NB4 (cell line): ENCODE measurements around the gene ZSWIM3.
"Not testable (repeated sequence)": the region's sequence is repeated elsewhere in the genome, so short reads cannot be mapped to it uniquely, and the experiment has no call there.

Experiments used
- DNase-seq: peaks from one replicate; pipeline ENCODE4 v3.0.0; 2010; ENCODE audit warnings: low read depth
- H3K4me3 ChIP-seq: one replicate; pipeline ENCODE4 v1.5.1; 2011; ENCODE audit warnings: mild to moderate bottlenecking, low read depth, low read length, moderate library complexity
- MYC ChIP-seq: IDR thresholded peaks from 2 replicates; pipeline ENCODE4 v1.6.1; 2011; ENCODE audit warnings: low read depth, low read length
- POLR2A ChIP-seq: IDR thresholded peaks from 2 replicates; pipeline ENCODE4 v1.6.1; 2011; ENCODE audit warnings: mild to moderate bottlenecking; ENCODE audit not compliant: insufficient read length; ENCODE audit errors: extremely low read depth
- TF ChIP-seq, protein P1 (sequence below): IDR thresholded peaks from 2 replicates; pipeline ENCODE4 v1.6.1; 2011; ENCODE audit warnings: low read depth, low read length
- TF ChIP-seq, protein P2 (sequence below): IDR thresholded peaks from one replicate; pipeline ENCODE4 v1.5.1; 2012; ENCODE audit warnings: low read depth, low read length

ZSWIM3 gene

DNA sequence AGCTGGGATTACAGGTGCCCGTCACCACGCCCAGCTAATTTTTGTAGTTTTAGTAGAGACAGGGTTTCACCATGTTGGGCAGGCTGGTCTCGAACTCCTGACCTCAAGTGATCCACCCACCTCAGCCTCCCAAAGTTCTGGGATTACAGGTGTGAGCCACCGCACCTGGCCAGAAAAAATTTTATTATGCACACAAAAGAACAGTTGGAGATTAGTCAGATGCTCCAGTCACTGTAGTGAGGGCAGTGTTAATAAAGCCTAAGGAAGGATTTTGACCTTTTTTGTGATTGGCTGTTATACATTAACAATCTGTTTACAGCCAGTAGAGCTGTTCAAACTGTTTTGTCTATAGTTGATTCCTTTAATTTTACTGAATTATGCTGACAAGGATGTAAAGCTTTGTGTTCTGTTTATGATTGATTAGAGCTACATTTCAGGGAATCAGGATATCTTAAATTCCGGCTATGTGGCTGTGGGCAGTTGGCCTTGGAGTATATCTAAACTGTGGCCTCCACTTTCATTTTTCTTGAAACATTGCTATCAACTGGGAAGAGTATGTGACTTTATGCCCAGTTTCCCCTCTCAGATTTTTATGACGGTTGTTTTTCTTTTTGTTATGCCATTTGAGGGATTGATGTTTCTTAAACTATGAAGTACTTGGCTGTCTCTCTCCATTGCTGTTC lies 9.9 kb downstream of the ZSWIM3 start:
- TF ChIP-seq POLR2A (no peak), MYC (no peak)
- TF ChIP-seq, protein P1, sequence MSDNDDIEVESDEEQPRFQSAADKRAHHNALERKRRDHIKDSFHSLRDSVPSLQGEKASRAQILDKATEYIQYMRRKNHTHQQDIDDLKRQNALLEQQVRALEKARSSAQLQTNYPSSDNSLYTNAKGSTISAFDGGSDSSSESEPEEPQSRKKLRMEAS, result no peak
- TF ChIP-seq, protein P2, sequence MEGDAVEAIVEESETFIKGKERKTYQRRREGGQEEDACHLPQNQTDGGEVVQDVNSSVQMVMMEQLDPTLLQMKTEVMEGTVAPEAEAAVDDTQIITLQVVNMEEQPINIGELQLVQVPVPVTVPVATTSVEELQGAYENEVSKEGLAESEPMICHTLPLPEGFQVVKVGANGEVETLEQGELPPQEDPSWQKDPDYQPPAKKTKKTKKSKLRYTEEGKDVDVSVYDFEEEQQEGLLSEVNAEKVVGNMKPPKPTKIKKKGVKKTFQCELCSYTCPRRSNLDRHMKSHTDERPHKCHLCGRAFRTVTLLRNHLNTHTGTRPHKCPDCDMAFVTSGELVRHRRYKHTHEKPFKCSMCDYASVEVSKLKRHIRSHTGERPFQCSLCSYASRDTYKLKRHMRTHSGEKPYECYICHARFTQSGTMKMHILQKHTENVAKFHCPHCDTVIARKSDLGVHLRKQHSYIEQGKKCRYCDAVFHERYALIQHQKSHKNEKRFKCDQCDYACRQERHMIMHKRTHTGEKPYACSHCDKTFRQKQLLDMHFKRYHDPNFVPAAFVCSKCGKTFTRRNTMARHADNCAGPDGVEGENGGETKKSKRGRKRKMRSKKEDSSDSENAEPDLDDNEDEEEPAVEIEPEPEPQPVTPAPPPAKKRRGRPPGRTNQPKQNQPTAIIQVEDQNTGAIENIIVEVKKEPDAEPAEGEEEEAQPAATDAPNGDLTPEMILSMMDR, result no peak
- H3K4me3 ChIP-seq, result no peak overlapping the region
- DNase-seq, result no peak

DNA sequence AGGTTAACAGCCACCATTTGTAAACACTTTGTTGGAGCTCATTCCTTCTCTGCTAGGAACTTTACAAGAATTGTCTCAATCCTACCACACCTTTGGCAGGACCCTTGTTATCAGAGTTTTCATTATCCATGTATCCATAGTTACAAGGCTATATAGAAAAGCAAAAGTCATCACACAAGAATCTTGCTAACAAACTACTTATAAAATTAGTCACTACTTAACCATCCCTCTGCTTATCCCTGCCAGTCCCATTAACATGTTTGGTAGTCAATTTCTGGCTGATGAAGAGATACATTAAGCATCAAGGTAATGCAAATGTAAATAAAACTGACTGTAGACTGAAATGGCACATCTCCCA lies 10.4 kb downstream of the ZSWIM3 start:
- no peak for DNase-seq
- no peak overlapping the region for H3K4me3 ChIP-seq
- TF ChIP-seq MYC, result no peak
- TF ChIP-seq, protein P1, result no peak
- no peak for TF ChIP-seq POLR2A

DNA sequence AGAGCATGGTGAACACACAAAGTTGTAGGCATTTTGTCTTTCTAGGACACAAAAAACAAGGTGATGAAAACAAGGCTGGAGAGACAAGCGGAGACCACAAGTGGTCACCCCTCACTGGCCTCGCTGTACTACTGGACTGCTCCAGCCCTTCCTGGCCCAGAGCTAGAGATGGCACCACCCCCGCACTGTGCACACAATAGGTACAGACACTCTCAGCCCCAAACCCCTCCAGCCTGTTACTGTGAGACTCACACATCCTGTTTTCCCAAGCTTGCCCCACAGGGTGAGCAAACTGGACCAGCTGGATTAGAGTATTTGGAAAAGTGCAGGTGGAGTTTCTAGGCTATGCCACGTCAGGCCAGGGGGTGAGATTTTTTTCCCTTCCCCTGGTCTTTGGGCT lies 15.2 kb downstream of the ZSWIM3 start:
- no peak for TF ChIP-seq MYC
- TF ChIP-seq, protein P1, result no peak
- TF ChIP-seq, protein P2, result no peak
- no peak for TF ChIP-seq POLR2A
- H3K4me3 ChIP-seq, result no peak overlapping the region
- DNase-seq, result no peak

DNA sequence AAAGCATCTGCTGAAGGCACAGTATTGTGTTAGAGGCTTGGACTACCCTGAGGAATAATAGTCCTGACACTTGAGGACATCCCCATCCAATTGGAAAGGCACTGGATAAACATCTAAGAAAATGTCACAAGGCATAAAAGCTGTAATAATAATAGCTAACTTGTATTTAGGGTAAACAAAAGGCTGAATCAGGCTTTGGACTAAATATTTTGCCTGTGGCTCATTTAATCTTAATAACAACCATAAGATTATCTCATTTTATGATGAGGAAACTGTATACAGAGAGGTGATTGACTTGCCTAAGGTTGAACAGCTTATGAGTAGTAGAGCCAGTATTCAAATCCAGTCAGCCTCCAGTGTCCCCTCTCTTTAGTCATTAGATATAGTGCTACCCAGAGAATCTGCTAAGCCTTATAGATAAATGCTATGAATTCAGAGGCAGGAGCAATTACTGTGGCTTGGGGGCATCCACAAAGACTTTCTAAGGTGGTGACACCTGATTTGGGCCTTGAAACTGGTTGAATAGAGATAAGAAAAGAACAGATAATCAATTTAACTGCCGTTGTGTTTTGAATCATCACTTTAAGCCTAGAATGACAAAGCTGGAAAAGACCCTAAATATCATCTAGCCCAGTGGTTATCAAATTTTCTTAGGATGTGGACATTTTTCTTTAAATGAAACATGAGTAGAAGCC lies 16.1 kb downstream of the ZSWIM3 start:
- TF ChIP-seq POLR2A, result no peak
- TF ChIP-seq, protein P1, result no peak
- no peak for DNase-seq
- H3K4me3 ChIP-seq, result no peak overlapping the region

DNA sequence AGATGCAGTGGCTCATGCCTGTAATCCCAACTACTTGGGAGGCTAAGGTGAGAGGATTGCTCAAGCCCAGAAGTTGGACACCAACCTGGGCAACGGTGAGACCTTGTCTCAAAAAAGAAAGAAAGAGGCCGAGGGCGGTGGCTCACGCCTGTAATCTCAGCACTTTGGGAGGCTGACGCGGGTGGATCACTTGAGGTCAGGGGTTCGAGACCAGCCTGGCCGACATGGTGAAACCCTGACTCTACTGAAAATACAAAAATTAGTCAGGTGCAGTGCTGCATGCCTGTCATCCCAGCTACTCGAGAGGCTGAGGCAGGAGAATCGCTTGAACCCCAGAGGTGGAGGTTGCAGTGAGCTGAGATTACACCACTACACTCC lies 16.7 kb downstream of the ZSWIM3 start:
- DNase-seq, H3K4me3 ChIP-seq: not testable (repeated sequence)

DNA sequence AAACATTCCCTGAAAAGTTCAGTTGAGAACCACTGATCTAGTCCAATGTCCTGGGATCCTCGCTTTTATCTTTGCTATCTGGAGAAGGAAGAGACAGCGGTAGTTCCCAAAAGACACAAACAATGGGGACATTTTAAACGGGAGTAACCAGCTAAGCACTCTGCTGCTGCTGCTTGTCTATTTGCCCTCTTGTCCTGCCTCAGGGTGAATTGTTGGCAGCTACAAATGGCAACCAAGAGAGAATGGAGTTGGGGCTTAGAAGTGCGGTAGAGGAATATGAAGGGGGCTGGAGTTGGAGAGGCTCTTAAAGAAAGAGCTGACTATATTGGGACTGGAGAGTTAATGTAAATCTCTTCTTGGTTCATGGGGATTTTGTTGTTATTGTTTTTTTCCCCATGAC lies 17.2 kb downstream of the ZSWIM3 start:
- no peak overlapping the region for H3K4me3 ChIP-seq
- DNase-seq, result peak; percentile 1
- TF ChIP-seq, protein P1, result no peak
- TF ChIP-seq POLR2A (no peak), MYC (no peak)
- TF ChIP-seq, protein P2, result no peak

DNA sequence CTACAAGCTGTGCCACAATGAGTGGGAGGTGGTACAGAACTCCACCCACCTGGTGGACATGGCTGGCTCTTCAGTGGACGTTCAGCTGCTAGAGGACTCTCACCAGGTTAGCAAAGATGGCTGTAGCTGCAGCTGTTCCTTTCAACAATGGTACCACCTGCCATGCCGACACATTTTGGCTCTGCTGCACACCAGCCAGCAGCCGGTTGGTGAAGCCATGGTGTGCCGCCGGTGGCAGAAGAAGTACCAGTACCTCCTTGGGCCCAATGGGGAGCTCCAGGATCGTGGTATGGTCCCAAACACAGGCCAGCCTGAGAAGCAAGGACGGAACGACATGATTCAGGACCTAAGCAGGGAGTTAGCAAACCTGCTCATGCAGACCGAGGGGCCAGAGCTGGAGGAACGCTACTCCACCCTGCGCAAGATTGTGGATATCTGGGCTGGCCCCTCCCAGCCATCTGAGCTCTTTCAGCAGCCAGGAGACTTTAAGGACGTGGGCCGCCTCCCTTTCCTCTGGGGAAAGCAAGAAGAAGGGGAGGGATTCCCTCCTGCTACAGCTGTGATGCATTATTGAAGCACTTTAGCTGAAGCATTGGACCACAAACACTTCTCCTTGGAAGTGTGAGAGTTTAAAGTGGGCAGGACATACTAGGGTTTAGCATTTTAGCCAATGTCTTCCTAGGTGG lies 20.8 kb downstream of the ZSWIM3 start:
- H3K4me3 ChIP-seq, result no peak overlapping the region
- no peak for DNase-seq
- TF ChIP-seq POLR2A, result no peak
- TF ChIP-seq MYC, result no peak
- TF ChIP-seq, protein P1, result no peak
- TF ChIP-seq, protein P2, result no peak
